Measurements from ENCODE around the gene PSMA6.

- TF ChIP-seq ZBTB39 (CRISPR knock-in tag; IDR thresholded peaks at IDR 0.05) (no peak), ADNP (CRISPR knock-in tag; IDR thresholded peaks at IDR 0.05) (no peak), PHF20 (CRISPR knock-in tag; IDR thresholded peaks at IDR 0.05) (no peak), JUND (CRISPR knock-in tag; IDR thresholded peaks at IDR 0.05) (no peak), ATF3 (CRISPR knock-in tag; IDR thresholded peaks at IDR 0.05) (peak; percentile 13; the same call in 1 of the 2 replicates), ZNF713 (CRISPR knock-in tag; IDR thresholded peaks at IDR 0.05) (no peak)
These were observed 45.4 kb downstream of the PSMA6 start for GRCh38 chr14:35337269-35338255.
